ENCODE data around the gene DERL2. TPM values are rescaled to one million over a fixed set of nuclear protein-coding genes. Genes with fewer than 3 reads are reported as not detected.
A peak's percentile ranks its signal among the peaks of the same experiment; 100 is the strongest.

DERL2 gene
- total and polyA plus RNA-seq, 2 of the 4 experiments (the other 2 are of a cell fraction) = 27.4 to 44.2 TPM

- no CpG with 5 or more reads among the region's 4 CpGs for WGBS, 2 experiments (ENCODE audit: extremely low coverage in 2 of 2, insufficient read length in 1 of 2)
- Histone ChIP-seq H3K9me3 (ENCODE audit: control insufficient read depth, insufficient read depth, low read length) (no peaks in the 10 kb centered on the region), H3K4me1 (ENCODE audit: control insufficient read depth, insufficient read depth, low read length) (no peaks in the 10 kb centered on the region), H3K4me3 (ENCODE audit: insufficient read depth, low read depth, low read length) (no peak overlapping the region), H2BK15ac (ENCODE audit: low read depth, low read length) (no peak overlapping the region), H3K27ac (ENCODE audit: insufficient read depth, low read length) (no peak overlapping the region), H3K14ac (replicated peaks; ENCODE audit: low read depth, low read length) (no peak overlapping the region), H2BK120ac (ENCODE audit: low read depth, low read length) (no peak overlapping the region), H2AK5ac (ENCODE audit: low read depth, low read length) (no peak overlapping the region), H4K91ac (ENCODE audit: insufficient read depth, low read depth, low read length) (no peak overlapping the region), H3K23ac (ENCODE audit: low read depth, low read length) (no peak overlapping the region), H3K4ac (ENCODE audit: low read depth, low read length) (no peak overlapping the region), H2BK5ac (ENCODE audit: low read depth, low read length, poor library complexity, severe bottlenecking) (no peak overlapping the region), H3K56ac (ENCODE audit: extremely low read depth, insufficient read depth, low read length) (no peak overlapping the region), H3K9me1 (ENCODE audit: insufficient read depth, low read length) (peaks cover 5% of the 10 kb centered on the region; the same call in 1 of the 2 replicates), H4K5ac (ENCODE audit: low read depth, low read length) (no peak overlapping the region), H4K8ac (ENCODE audit: low read depth in 2 of 2, low read length in 2 of 2) (peak overlapping the region in 1 of 2 experiments; percentile 30; a peak in 1 of 4 replicates), H3K79me1 (ENCODE audit: low read depth in 1 of 2, low read length in 2 of 2) (peaks cover 13 to 61% of the 10 kb centered on the region in 2 experiments; a peak in 3 of 4 replicates), H4K20me1 (ENCODE audit: insufficient read depth, low read length) (peaks cover 21% of the 10 kb centered on the region), H3K27me3 (ENCODE audit: control insufficient read depth, insufficient read depth, low read length) (no peaks in the 10 kb centered on the region), H3K18ac (ENCODE audit: low read depth, low read length) (no peak overlapping the region), H2AK9ac (replicated peaks; ENCODE audit: low read depth, low read length, poor library complexity) (no peak overlapping the region), H3K4me2 (ENCODE audit: low read depth, low read length) (no peak overlapping the region), H2BK20ac (ENCODE audit: low read depth, low read length) (no peak overlapping the region), H3K36me3 (ENCODE audit: control insufficient read depth, insufficient read depth, low read length) (peaks cover 8% of the 10 kb centered on the region), H2AFZ (replicated peaks; ENCODE audit: low read length, poor library complexity) (no peak overlapping the region), H3K9ac (ENCODE audit: low read depth, low read length) (no peak overlapping the region)
- intact Hi-C loops (cut with micrococcal nuclease) = no loop called here
- ATAC-seq (ENCODE audit: low read depth) = no peak
- in situ Hi-C loops (cut with MboI; ENCODE audit: low sequenced_read_pairs) = no loop called here
- no peak for DNase-seq
- no TSS peak for BruUV-seq (replicated peaks)
- dilution Hi-C loops (cut with HindIII; ENCODE audit: low sequenced_read_pairs, unreplicated experiment) = no loop called here
- ChIA-PET CTCF (interaction anchor here (0.6 kb wide), 1 partner anchor 27 kb away, joined by 3 read pairs; the partner anchor contains the start of gene C1QBP), POLR2A (ENCODE audit: unreplicated experiment) (no interaction called here)
- TF ChIP-seq RFX5 (IDR thresholded peaks at IDR 0.05; ENCODE audit: low read depth, low read length) (no peak), FOS (IDR thresholded peaks at IDR 0.05; ENCODE audit: low read depth, low read length) (no peak), CTCF (conservative IDR thresholded peaks at IDR 0.05; ENCODE audit: low read depth, low read length) (no peak), BHLHE40 (IDR thresholded peaks at IDR 0.05; ENCODE audit: low read depth, low read length) (no peak), USF2 (IDR thresholded peaks at IDR 0.05; ENCODE audit: low read depth, low read length) (no peak), ELK1 (IDR thresholded peaks at IDR 0.05; ENCODE audit: borderline replicate concordance, low read depth, low read length) (no peak), MAZ (IDR thresholded peaks at IDR 0.05; ENCODE audit: borderline replicate concordance, low read depth, low read length) (no peak), NFE2L2 (IDR thresholded peaks at IDR 0.05; ENCODE audit: low read depth, low read length) (no peak)
These were observed 19.7 kb downstream of the DERL2 start for GRCh38 chr17:5466295-5466694.

Measured in IMR-90 (cell line).